HepG2 (cell line): ENCODE data around the gene MAN2A2. TPM values are rescaled to one million over a fixed set of nuclear protein-coding genes. Genes with fewer than 3 reads are reported as not detected.
A peak's percentile ranks its signal among the peaks of the same experiment; 100 is the strongest.

Source experiments
- ATAC-seq: fragments of 200-7000 bp; cut with Tn5 transposase; 3 replicates; pipeline ENCODE4 v1.9.1; 2020; ENCODE audit warnings: mild to moderate bottlenecking, moderate library complexity
- BruUV-seq: library from RNA; stranded (reverse); fragments of 400-500 nt; replicated peaks from 2 replicates; lab custom pipeline; 2021; lab: Mats Ljungman, UMichigan
- CTCF ChIA-PET: fragments of 300-600 bp; formaldehyde crosslinking; extraction: SDS; loops from one replicate; lab custom pipeline; 2021; ENCODE audit warnings: low total read pairs, inconsistent platforms, low intra/inter-chr PET ratio; lab: Yijun Ruan, JAX
- POLR2A ChIA-PET: fragments of 350-600 bp; sonication (Branson Sonifier 250); formaldehyde crosslinking; loops from one replicate; lab custom pipeline; 2020; ENCODE audit warnings: antibody characterized with exemption, inconsistent platforms; lab: Yijun Ruan, JAX
- DNase-seq: peaks from one replicate; pipeline ENCODE4 v3.0.0-alpha.2; 2015; ENCODE audit warnings: low spot score
- FAIRE-seq: peaks from 3 replicates; lab custom pipeline; 2011; peaks lifted over from hg19 to GRCh38; lab: Jason Lieb, UNC
- H2AFZ ChIP-seq: one replicate; pipeline ENCODE4 v1.6.1; 2011; ENCODE audit warnings: low read length, inconsistent platforms
- H3K27ac ChIP-seq: fragments of 300-600 bp; 3 replicates; pipeline ENCODE4 v1.8.0; 2011; ENCODE audit warnings: mixed run types, mild to moderate bottlenecking, mixed read lengths, low read length, inconsistent platforms; ENCODE audit not compliant: insufficient read depth; ENCODE audit errors: extremely low read length
- H3K27me3 ChIP-seq, 2 experiments: fragments of 200-600 bp in 1 of 2; 2 replicates in 1 of 2; 3 replicates in 1 of 2; pipeline versions ENCODE4 v1.6.0 to v1.8.0; 2011; ENCODE audit warnings: low read length in 2 of 2, mild to moderate bottlenecking in 2 of 2, moderate library complexity in 2 of 2, inconsistent platforms in 1 of 2; ENCODE audit not compliant: insufficient read depth in 2 of 2, control insufficient read depth in 1 of 2
- H3K36me3 ChIP-seq, 2 experiments: fragments of 200-600 bp in 1 of 2; replicated peaks in 1 of 2; 2 replicates in 1 of 2; 3 replicates in 1 of 2; pipeline versions ENCODE4 v1.5.1 to v1.8.0; 2011; ENCODE audit warnings: low read length in 2 of 2, inconsistent platforms in 1 of 2; ENCODE audit not compliant: insufficient read depth in 2 of 2, control insufficient read depth in 1 of 2
- H3K4me1 ChIP-seq: 2 replicates; pipeline ENCODE4 v1.5.1; 2012; ENCODE audit warnings: low read length, inconsistent platforms; ENCODE audit not compliant: insufficient read depth
- H3K4me2 ChIP-seq: 2 replicates; pipeline ENCODE4 v1.6.0; 2011; ENCODE audit warnings: low read depth, low read length, inconsistent platforms
- H3K4me3 ChIP-seq, 3 experiments: fragments of 200-600 bp in 1 of 3; sonication (generic), shearing (Covaris generic) in 1 of 3; replicated peaks in 1 of 3; 2 replicates each; pipeline ENCODE4 v1.5.1; 2011 to 2016; ENCODE audit warnings: low read length in 3 of 3, inconsistent platforms in 2 of 3, low read depth in 2 of 3, mild to moderate bottlenecking in 2 of 3, control low read depth in 1 of 3, mixed read lengths in 1 of 3; ENCODE audit not compliant: insufficient read depth in 1 of 3
- H3K79me2 ChIP-seq: one replicate; pipeline ENCODE4 v1.6.1; 2011; ENCODE audit warnings: low read length, inconsistent platforms; ENCODE audit not compliant: insufficient read depth
- H3K9ac ChIP-seq: 2 replicates; pipeline ENCODE4 v1.6.0; 2011; ENCODE audit warnings: mild to moderate bottlenecking, low read depth, low read length, inconsistent platforms; ENCODE audit not compliant: insufficient read depth
- H3K9me3 ChIP-seq: 2 replicates; pipeline ENCODE4 v1.5.1; 2012; ENCODE audit warnings: mild to moderate bottlenecking, low read length
- H4K20me1 ChIP-seq: 2 replicates; pipeline ENCODE4 v1.6.0; 2011; ENCODE audit warnings: inconsistent platforms, mild to moderate bottlenecking, low read length, moderate library complexity; ENCODE audit not compliant: insufficient read depth
- ZNF121 ChIP-seq: sonication (generic); formaldehyde crosslinking; IDR thresholded peaks from 2 replicates; pipeline ENCODE4 v1.5.0; 2020; ENCODE audit warnings: mild to moderate bottlenecking, missing genetic modification reagents
- WGBS: methylation state at CpG from one replicate; pipeline ENCODE4 v1.1.6; 2017; ENCODE audit warnings: low lambda C conversion rate; 5-methylcytosine and 5-hydroxymethylcytosine counted together
- in situ Hi-C: cut with HindIII; loops from 2 replicates; pipeline ENCODE4 v1.10.0; 2017; ENCODE audit warnings: low pct_unique_long_range_greater_than_20kb; ENCODE audit not compliant: extremely low pct_ligation_motif_present
- intact Hi-C: fragments of 100-400 bp; cut with micrococcal nuclease; formaldehyde crosslinking; loops from one replicate; pipeline ENCODE4 v1.10.0; 2022; ENCODE audit not compliant: unreplicated experiment
- polyA plus RNA-seq, 8 experiments: library from polyadenylated mRNA; depleted of rRNA in 3 of 8; stranded (reverse) in 7 of 8; unstranded in 1 of 8; fragments of >200 nt; fragmentation: Illumina TruSeq in 4 of 8; extraction: Trizol in 4 of 8; gene quantifications; 2 replicates each; pipeline versions ENCODE4 v1.2.1 to v1.2.3, GENCODE V29; 2011 to 2016; ENCODE audit warnings: low read depth in 4 of 8, missing spikeins in 1 of 8, mixed read lengths in 1 of 8; ENCODE audit not compliant: insufficient read depth in 1 of 8
- total RNA-seq, 5 experiments: library from RNA; depleted of rRNA; stranded (reverse); fragments of >200 nt; fragmentation: Illumina TruSeq; extraction: Trizol; gene quantifications; 2 replicates each; pipeline ENCODE4 v1.2.3, GENCODE V29; 2016; ENCODE audit warnings: low read depth in 1 of 5
- TF ChIP-seq, protein P1 (sequence below): IDR thresholded peaks from 2 replicates; pipeline ENCODE4 v1.4.0; 2020; ENCODE audit warnings: mild to moderate bottlenecking, missing genetic modification reagents

MAN2A2 gene
- total and polyA plus RNA-seq, 2 of the 13 experiments (the other 11 are each of a cell fraction or from before 2014, with no cell fraction given), result 17.5 to 51.5 TPM

DNA sequence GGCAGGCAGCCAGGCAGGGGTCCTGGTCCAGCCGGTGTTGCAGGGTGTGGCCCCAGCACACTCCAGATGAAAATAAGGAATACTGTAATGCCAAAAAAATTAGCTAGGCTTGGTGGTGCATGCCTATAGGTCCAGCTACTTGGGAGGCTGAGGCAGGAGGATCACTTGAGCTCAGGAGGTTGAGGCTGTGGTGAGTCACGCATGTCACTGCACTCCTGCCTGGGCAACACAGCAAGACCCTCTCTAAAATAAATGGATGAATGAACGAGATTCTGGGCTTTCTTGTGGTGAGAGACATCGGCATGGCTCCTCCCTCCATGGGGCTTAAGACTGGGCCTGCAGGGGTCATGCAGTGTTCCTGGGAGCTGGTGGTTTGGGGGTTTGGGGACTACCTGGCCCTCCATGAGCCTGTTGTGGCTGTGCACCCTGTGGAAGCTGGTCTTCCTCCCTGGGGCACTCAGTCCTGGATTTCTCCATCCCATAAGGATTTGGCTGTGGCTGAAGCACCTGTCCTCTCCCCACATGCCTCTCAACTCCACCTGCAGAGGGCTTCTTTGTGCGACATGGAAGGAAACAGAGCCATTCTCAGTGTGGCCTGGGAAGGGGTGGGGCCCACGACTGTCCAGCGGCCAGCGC, 44.0 kb downstream of the MAN2A2 start:
- H2AFZ ChIP-seq, result no peak overlapping the region
- no TSS peak for BruUV-seq
- no peak overlapping the region for H3K27ac ChIP-seq
- POLR2A ChIA-PET, result no interaction called here
- H3K4me2 ChIP-seq, result no peak overlapping the region
- H3K9ac ChIP-seq, result no peak overlapping the region
- no peaks in the 10 kb centered on the region for H3K27me3 ChIP-seq
- DNase-seq, result no peak
- no peaks in the 10 kb centered on the region for H3K79me2 ChIP-seq
- peaks cover 23 to 76% of the 10 kb centered on the region in 2 experiments; a peak in 4 of 5 replicates for H3K36me3 ChIP-seq
- no peaks in the 10 kb centered on the region for H3K9me3 ChIP-seq
- TF ChIP-seq, protein P1, sequence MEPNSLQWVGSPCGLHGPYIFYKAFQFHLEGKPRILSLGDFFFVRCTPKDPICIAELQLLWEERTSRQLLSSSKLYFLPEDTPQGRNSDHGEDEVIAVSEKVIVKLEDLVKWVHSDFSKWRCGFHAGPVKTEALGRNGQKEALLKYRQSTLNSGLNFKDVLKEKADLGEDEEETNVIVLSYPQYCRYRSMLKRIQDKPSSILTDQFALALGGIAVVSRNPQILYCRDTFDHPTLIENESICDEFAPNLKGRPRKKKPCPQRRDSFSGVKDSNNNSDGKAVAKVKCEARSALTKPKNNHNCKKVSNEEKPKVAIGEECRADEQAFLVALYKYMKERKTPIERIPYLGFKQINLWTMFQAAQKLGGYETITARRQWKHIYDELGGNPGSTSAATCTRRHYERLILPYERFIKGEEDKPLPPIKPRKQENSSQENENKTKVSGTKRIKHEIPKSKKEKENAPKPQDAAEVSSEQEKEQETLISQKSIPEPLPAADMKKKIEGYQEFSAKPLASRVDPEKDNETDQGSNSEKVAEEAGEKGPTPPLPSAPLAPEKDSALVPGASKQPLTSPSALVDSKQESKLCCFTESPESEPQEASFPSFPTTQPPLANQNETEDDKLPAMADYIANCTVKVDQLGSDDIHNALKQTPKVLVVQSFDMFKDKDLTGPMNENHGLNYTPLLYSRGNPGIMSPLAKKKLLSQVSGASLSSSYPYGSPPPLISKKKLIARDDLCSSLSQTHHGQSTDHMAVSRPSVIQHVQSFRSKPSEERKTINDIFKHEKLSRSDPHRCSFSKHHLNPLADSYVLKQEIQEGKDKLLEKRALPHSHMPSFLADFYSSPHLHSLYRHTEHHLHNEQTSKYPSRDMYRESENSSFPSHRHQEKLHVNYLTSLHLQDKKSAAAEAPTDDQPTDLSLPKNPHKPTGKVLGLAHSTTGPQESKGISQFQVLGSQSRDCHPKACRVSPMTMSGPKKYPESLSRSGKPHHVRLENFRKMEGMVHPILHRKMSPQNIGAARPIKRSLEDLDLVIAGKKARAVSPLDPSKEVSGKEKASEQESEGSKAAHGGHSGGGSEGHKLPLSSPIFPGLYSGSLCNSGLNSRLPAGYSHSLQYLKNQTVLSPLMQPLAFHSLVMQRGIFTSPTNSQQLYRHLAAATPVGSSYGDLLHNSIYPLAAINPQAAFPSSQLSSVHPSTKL, result no peak
- TF ChIP-seq ZNF121 (CRISPR knock-in tag), result 0 out of 2 replicates have a peak, but pooled peaks have one; percentile 17
- no peak for FAIRE-seq
- no peak overlapping the region for H3K4me3 ChIP-seq
- CTCF ChIA-PET, result no interaction called here
- no peaks in the 10 kb centered on the region for H3K4me1 ChIP-seq
- ATAC-seq, result peak; percentile 22; the same call in 2 of the 3 replicates
- intact Hi-C loops, result no loop called here
- in situ Hi-C loops, result loop anchor here (25.0 kb wide), 1 partner anchor 315 kb away; no protein-coding TSS in a partner anchor
- no peaks in the 10 kb centered on the region for H4K20me1 ChIP-seq
- WGBS, result 93% methylated on average over 8 of the region's 8 CpGs
